ENCODE results near the gene UBE2V1. TPM values are rescaled to one million over a fixed set of nuclear protein-coding genes. Genes with fewer than 3 reads are reported as not detected.

The UBE2V1 gene
- total RNA-seq, 2 experiments from 2014 or later = 115 to 140 TPM

- Histone ChIP-seq H3K4me3 (ENCODE audit: low read length) (no peak overlapping the region), H3K27me3 (ENCODE audit: control insufficient read depth in 1 of 2, insufficient read depth in 2 of 2, low read length in 2 of 2) (no peaks in the 10 kb centered on the region), H3K4me1 (ENCODE audit: insufficient read depth, low read length) (no peaks in the 10 kb centered on the region), H3K36me3 (ENCODE audit: insufficient read depth, low read length) (peaks cover 75% of the 10 kb centered on the region), H3K9me3 (ENCODE audit: control insufficient read depth in 1 of 2, insufficient read depth in 1 of 2, low read length in 2 of 2) (no peaks in the 10 kb centered on the region), H3K27ac (ENCODE audit: low read depth in 1 of 2, low read length in 2 of 2) (no peak overlapping the region)
- H3K27me3 Mint-ChIP-seq = no peaks in the 10 kb centered on the region
- ChIA-PET POLR2A (interaction anchor here (0.7 kb wide), 1 partner anchor 17 kb away, joined by 3 read pairs; the partner anchor contains the start of gene UBE2V1), CTCF (interaction anchor here (1.4 to 1.7 kb wide), 2 partner anchors 9 to 40 kb away, joined by 5 to 6 read pairs; no protein-coding TSS in a partner anchor)
- intact Hi-C loops (cut with DNase I, micrococcal nuclease) = no loop called here
- H3K4me3 Mint-ChIP-seq = no peak overlapping the region
- no peaks in the 10 kb centered on the region for H3K4me1 Mint-ChIP-seq (ENCODE audit: low read depth)
- H3K27ac Mint-ChIP-seq = no peak overlapping the region
- ATAC-seq (ENCODE audit: poor library complexity) (no peak), DNase-seq (peak in 1 of 14 experiments; percentile 20)
- TF ChIP-seq, protein P1, sequence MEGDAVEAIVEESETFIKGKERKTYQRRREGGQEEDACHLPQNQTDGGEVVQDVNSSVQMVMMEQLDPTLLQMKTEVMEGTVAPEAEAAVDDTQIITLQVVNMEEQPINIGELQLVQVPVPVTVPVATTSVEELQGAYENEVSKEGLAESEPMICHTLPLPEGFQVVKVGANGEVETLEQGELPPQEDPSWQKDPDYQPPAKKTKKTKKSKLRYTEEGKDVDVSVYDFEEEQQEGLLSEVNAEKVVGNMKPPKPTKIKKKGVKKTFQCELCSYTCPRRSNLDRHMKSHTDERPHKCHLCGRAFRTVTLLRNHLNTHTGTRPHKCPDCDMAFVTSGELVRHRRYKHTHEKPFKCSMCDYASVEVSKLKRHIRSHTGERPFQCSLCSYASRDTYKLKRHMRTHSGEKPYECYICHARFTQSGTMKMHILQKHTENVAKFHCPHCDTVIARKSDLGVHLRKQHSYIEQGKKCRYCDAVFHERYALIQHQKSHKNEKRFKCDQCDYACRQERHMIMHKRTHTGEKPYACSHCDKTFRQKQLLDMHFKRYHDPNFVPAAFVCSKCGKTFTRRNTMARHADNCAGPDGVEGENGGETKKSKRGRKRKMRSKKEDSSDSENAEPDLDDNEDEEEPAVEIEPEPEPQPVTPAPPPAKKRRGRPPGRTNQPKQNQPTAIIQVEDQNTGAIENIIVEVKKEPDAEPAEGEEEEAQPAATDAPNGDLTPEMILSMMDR (IDR thresholded peaks at IDR 0.05) = no peak
- H3K9me3 Mint-ChIP-seq = no peaks in the 10 kb centered on the region
- H3K36me3 Mint-ChIP-seq (ENCODE audit: low read depth) = peaks cover 77% of the 10 kb centered on the region
Observed at GRCh38 chr20:50129662-50130355, 16.9 kb upstream of the UBE2V1 start.

DNA sequence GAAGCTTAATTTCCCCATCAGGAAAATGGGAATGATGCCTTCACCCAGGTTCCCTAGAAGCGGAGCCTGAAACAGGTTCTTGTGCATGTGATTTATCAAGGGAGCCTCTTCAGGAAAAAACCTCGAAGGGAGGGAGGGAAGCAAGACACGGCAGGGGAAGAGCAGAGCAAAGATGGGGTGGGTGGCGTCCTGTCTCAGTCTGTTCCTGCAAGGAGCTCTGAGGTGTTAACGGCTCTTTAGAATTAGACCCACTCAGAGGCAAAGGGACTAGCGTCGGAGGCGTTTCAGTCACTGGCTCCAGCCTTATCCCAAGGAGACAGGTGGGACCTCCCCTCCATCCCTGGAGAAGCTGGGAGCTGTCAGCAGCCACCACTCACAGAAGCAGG is 15.6 kb upstream of the UBE2V1 start:
- DNase-seq (no peak), ATAC-seq (ENCODE audit: poor library complexity) (no peak)
- H3K4me3 Mint-ChIP-seq = no peak overlapping the region
- POLR2A ChIA-PET = interaction anchor here (0.9 kb wide), 1 partner anchor 26 kb away, joined by 4 read pairs; no protein-coding TSS in a partner anchor
- no peaks in the 10 kb centered on the region for H3K4me1 Mint-ChIP-seq (ENCODE audit: low read depth)
- no peaks in the 10 kb centered on the region for H3K27me3 Mint-ChIP-seq
- intact Hi-C loops (cut with DNase I, micrococcal nuclease) = no loop called here
- Histone ChIP-seq H3K27ac (ENCODE audit: low read depth in 1 of 2, low read length in 2 of 2) (no peak overlapping the region), H3K9me3 (ENCODE audit: control insufficient read depth in 1 of 2, insufficient read depth in 1 of 2, low read length in 2 of 2) (no peaks in the 10 kb centered on the region), H3K4me1 (ENCODE audit: insufficient read depth, low read length) (no peaks in the 10 kb centered on the region), H3K36me3 (ENCODE audit: insufficient read depth, low read length) (peaks cover 85% of the 10 kb centered on the region), H3K27me3 (ENCODE audit: control insufficient read depth in 1 of 2, insufficient read depth in 2 of 2, low read length in 2 of 2) (no peaks in the 10 kb centered on the region), H3K4me3 (ENCODE audit: low read length) (no peak overlapping the region)
- H3K36me3 Mint-ChIP-seq (ENCODE audit: low read depth) = peaks cover 84% of the 10 kb centered on the region
- no peak overlapping the region for H3K27ac Mint-ChIP-seq
- CTCF ChIA-PET = no interaction called here
- no peaks in the 10 kb centered on the region for H3K9me3 Mint-ChIP-seq
- TF ChIP-seq, protein P1 (IDR thresholded peaks at IDR 0.05) = no peak

DNA sequence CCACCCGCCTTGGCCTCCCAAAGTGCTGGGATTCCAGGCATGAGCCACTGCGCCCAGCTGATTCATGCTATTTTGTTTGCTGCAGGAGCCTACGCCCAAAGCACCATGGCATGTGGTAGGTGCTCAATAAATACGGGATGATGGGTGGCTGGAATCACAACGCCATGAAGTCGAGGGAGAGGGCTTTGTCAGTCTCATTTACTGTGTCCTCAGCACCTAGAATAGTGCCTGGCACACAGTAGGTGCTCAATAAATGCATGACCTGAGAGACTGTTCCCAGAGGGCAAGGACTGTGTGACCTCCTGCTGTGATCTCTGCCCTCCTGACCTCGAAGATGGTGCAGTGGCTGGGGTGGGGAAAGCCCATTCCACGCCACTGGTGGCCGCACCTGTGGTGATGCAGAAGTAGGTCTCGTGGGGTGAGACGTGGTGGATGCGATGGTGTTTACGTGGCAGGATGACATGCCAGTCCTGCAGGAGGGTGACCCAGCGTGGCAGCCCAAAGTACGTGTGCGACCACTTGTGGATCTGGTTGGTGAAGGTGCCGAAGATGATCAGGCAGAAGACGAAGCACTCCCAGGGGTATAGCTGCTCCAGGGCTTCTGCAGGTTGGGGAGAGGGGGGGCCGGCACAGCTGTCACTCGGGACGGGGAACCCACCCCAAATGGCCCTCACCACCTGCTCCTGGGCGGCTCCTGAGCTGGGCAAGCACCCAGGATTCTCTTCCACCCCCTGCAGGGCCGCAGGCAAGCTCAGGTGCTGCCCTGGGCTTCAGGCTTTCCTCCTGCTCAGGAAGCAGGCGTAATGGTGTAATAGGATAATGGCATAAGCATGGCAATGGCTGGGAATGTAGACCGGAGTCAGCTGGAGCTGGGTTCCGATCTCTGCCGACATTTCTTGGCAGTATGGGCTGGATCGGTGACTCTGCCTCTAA is 14.9 kb upstream of the UBE2V1 start:
- H3K27ac Mint-ChIP-seq = no peak overlapping the region
- H3K4me3 ChIP-seq (ENCODE audit: low read length) = no peak overlapping the region
- intact Hi-C loops (cut with DNase I, micrococcal nuclease) = no loop called here
- DNase-seq (peak in 1 of 14 experiments; percentile 5), ATAC-seq (ENCODE audit: poor library complexity) (no peak)
- H3K4me1 Mint-ChIP-seq (ENCODE audit: low read depth) = no peaks in the 10 kb centered on the region
- H3K36me3 Mint-ChIP-seq (ENCODE audit: low read depth) = peaks cover 89% of the 10 kb centered on the region
- H3K9me3 ChIP-seq (ENCODE audit: control insufficient read depth in 1 of 2, insufficient read depth in 1 of 2, low read length in 2 of 2) = no peaks in the 10 kb centered on the region
- TF ChIP-seq, protein P1 (IDR thresholded peaks at IDR 0.05) = no peak
- ChIA-PET CTCF (no interaction called here), POLR2A (interaction anchor here (0.9 kb wide), 1 partner anchor 26 kb away, joined by 4 read pairs; no protein-coding TSS in a partner anchor)
- H3K36me3 ChIP-seq (ENCODE audit: insufficient read depth, low read length) = peaks cover 82% of the 10 kb centered on the region
- H3K27me3 ChIP-seq (ENCODE audit: control insufficient read depth in 1 of 2, insufficient read depth in 2 of 2, low read length in 2 of 2) = no peaks in the 10 kb centered on the region
- no peaks in the 10 kb centered on the region for H3K27me3 Mint-ChIP-seq
- no peak overlapping the region for H3K4me3 Mint-ChIP-seq
- H3K9me3 Mint-ChIP-seq = no peaks in the 10 kb centered on the region
- no peaks in the 10 kb centered on the region for H3K4me1 ChIP-seq (ENCODE audit: insufficient read depth, low read length)
- H3K27ac ChIP-seq (ENCODE audit: low read depth in 1 of 2, low read length in 2 of 2) = no peak overlapping the region

Data from CD4-positive, alpha-beta T cell (primary cell).